GM23338 (cell line): ENCODE data around the gene CHGA. TPM values are rescaled to one million over a fixed set of nuclear protein-coding genes. Genes with fewer than 3 reads are reported as not detected.

ENCODE experiments used
- ATAC-seq: fragments of 200-7000 bp; cut with Tn5 transposase; 3 replicates; pipeline ENCODE4 v1.9.1; 2020
- DNase-seq: peaks from one replicate; pipeline ENCODE4 v3.0.0-alpha.2; 2015; ENCODE audit warnings: low spot score
- H2AFZ ChIP-seq: fragments of 200-600 bp; sonication (generic); 2 replicates; pipeline ENCODE4 v1.8.0; 2016; ENCODE audit warnings: antibody characterized with exemption, mild to moderate bottlenecking, moderate library complexity
- H3F3A ChIP-seq: fragments of 200-600 bp; sonication (generic); replicated peaks from 2 replicates; pipeline ENCODE4 v1.8.0; 2017; ENCODE audit warnings: antibody characterized with exemption, mixed run types, low read depth
- H3K27ac ChIP-seq: fragments of 200-600 bp; sonication (generic); 2 replicates; pipeline ENCODE4 v1.6.1; 2016; ENCODE audit warnings: low read depth
- H3K27me3 ChIP-seq: fragments of 200-600 bp; sonication (generic); 2 replicates; pipeline ENCODE4 v1.8.0; 2016; ENCODE audit warnings: mild to moderate bottlenecking, mixed run types, moderate library complexity; ENCODE audit not compliant: insufficient read depth
- H3K36me3 ChIP-seq: fragments of 200-600 bp; sonication (generic); 2 replicates; pipeline ENCODE4 v1.8.0; 2016; ENCODE audit warnings: mild to moderate bottlenecking; ENCODE audit not compliant: insufficient read depth
- H3K4me1 ChIP-seq: fragments of 200-600 bp; sonication (generic); 2 replicates; pipeline ENCODE4 v1.8.0; 2016; ENCODE audit warnings: mild to moderate bottlenecking, moderate library complexity; ENCODE audit not compliant: insufficient read depth
- H3K4me2 ChIP-seq: fragments of 200-600 bp; sonication (generic); 2 replicates; pipeline ENCODE4 v1.7.1; 2017; ENCODE audit warnings: mixed run types
- H3K4me3 ChIP-seq: fragments of 200-600 bp; sonication (generic); 2 replicates; pipeline ENCODE4 v1.6.1; 2016; ENCODE audit warnings: mixed run types
- H3K79me2 ChIP-seq: fragments of 200-600 bp; sonication (generic); replicated peaks from 2 replicates; pipeline ENCODE4 v1.8.0; 2017; ENCODE audit warnings: mild to moderate bottlenecking; ENCODE audit not compliant: insufficient read depth
- H3K9me2 ChIP-seq: fragments of 200-600 bp; sonication (generic); 2 replicates; pipeline ENCODE4 v1.8.0; 2017; ENCODE audit not compliant: insufficient read depth
- H4K20me1 ChIP-seq: fragments of 200-600 bp; sonication (generic); replicated peaks from 2 replicates; pipeline ENCODE4 v1.8.0; 2017; ENCODE audit warnings: mild to moderate bottlenecking; ENCODE audit not compliant: insufficient read depth
- H3K27ac Mint-ChIP-seq: 2 replicates; pipeline ENCODE4 v1.8.0; 2020; ENCODE audit warnings: inconsistent platforms, mild to moderate bottlenecking, moderate library complexity, mixed read lengths
- H3K27me3 Mint-ChIP-seq: 3 replicates; pipeline ENCODE4 v1.8.0; 2022; ENCODE audit warnings: low read depth, mild to moderate bottlenecking, moderate library complexity, mixed read lengths, inconsistent platforms; ENCODE audit not compliant: insufficient read depth, poor library complexity
- H3K36me3 Mint-ChIP-seq: 3 replicates; pipeline ENCODE4 v1.8.0; 2021; ENCODE audit warnings: low read depth, mild to moderate bottlenecking, inconsistent platforms, moderate library complexity, mixed read lengths
- H3K4me1 Mint-ChIP-seq: 3 replicates; pipeline ENCODE4 v1.8.0; 2020; ENCODE audit warnings: mild to moderate bottlenecking, inconsistent platforms, mixed read lengths
- H3K4me3 Mint-ChIP-seq: 3 replicates; pipeline ENCODE4 v1.8.0; 2021; ENCODE audit warnings: moderate library complexity, mild to moderate bottlenecking, inconsistent platforms, mixed read lengths
- H3K9me3 Mint-ChIP-seq: 3 replicates; pipeline ENCODE4 v1.8.0; 2020; ENCODE audit warnings: moderate library complexity, mild to moderate bottlenecking, inconsistent platforms, mixed read lengths
- CREB1 ChIP-seq: fragments of 250-450 bp; sonication (Bioruptor Pico); IDR thresholded peaks from 2 replicates; pipeline ENCODE4 v1.5.0; 2020; ENCODE audit warnings: low read depth, mild to moderate bottlenecking, moderate library complexity
- ETS1 ChIP-seq: IDR thresholded peaks from 2 replicates; pipeline ENCODE4 v1.6.1; 2016; ENCODE audit warnings: antibody characterized with exemption
- EZH2 ChIP-seq: fragments of 200-600 bp; sonication (generic); IDR thresholded peaks from one replicate; pipeline ENCODE4 v1.8.0; 2017; ENCODE audit warnings: antibody characterized with exemption, mild to moderate bottlenecking, low read depth; ENCODE audit not compliant: unreplicated experiment
- EZH2phosphoT487 ChIP-seq: fragments of 200-600 bp; sonication (generic); IDR thresholded peaks from one replicate; pipeline ENCODE4 v1.8.1; 2018; ENCODE audit warnings: antibody characterized with exemption; ENCODE audit not compliant: unreplicated experiment
- NANOG ChIP-seq: IDR thresholded peaks from 2 replicates; pipeline ENCODE4 v1.6.1; 2016; ENCODE audit warnings: antibody characterized with exemption, borderline replicate concordance
- POLR2AphosphoS5 ChIP-seq: IDR thresholded peaks from 2 replicates; pipeline ENCODE4 v1.6.1; 2016; ENCODE audit warnings: antibody characterized with exemption, low read depth
- REST ChIP-seq: IDR thresholded peaks from one replicate; pipeline ENCODE4 v1.6.1; 2018; ENCODE audit warnings: antibody characterized with exemption; ENCODE audit not compliant: unreplicated experiment
- STAT1 ChIP-seq: IDR thresholded peaks from one replicate; pipeline ENCODE4 v1.6.1; 2016; ENCODE audit warnings: antibody characterized with exemption; ENCODE audit not compliant: unreplicated experiment
- ZNF331 ChIP-seq: fragments of 250-450 bp; sonication (Bioruptor Pico); IDR thresholded peaks from 2 replicates; pipeline ENCODE4 v1.5.0; 2020; ENCODE audit warnings: low read depth, mild to moderate bottlenecking, moderate library complexity
- ZNF462 ChIP-seq: fragments of 250-450 bp; sonication (Bioruptor Pico); IDR thresholded peaks from 2 replicates; pipeline ENCODE4 v1.5.0; 2020; ENCODE audit warnings: mild to moderate bottlenecking, moderate library complexity
- polyA plus RNA-seq: library from polyadenylated mRNA; unstranded; fragments of >200 nt; fragmentation: Nextera tagmentation; extraction: Ambion mirVana; gene quantifications from 2 replicates; pipeline ENCODE4 v1.2.1, GENCODE V29; 2016
- total RNA-seq: library from RNA; depleted of rRNA; stranded (reverse); fragments of >200 nt; shearing (Covaris generic); gene quantifications from 2 replicates; pipeline ENCODE4 v1.2.3, GENCODE V29; 2014

Gene CHGA
- total and polyA plus RNA-seq, 2 experiments from 2014 or later, result 13.9 to 19.6 TPM

- TF ChIP-seq ETS1, result no peak
- TF ChIP-seq ZNF331 (CRISPR knock-in tag), result no peak
- TF ChIP-seq EZH2phosphoT487, result no peak
- TF ChIP-seq STAT1, result no peak
- no peak for TF ChIP-seq EZH2
- no peak for TF ChIP-seq POLR2AphosphoS5
- TF ChIP-seq NANOG, result no peak
- no peak for TF ChIP-seq ZNF462 (CRISPR knock-in tag)
- TF ChIP-seq REST, result no peak
- no peak for TF ChIP-seq CREB1 (CRISPR knock-in tag)
- Mint-ChIP-seq H3K27me3 (peaks cover 12% of the 10 kb centered on the region), H3K36me3 (peaks cover 55% of the 10 kb centered on the region), H3K27ac (no peak overlapping the region), H3K4me1 (peaks cover 3% of the 10 kb centered on the region; the same call in 2 of the 3 replicates), H3K4me3 (no peak overlapping the region), H3K9me3 (peaks cover 31% of the 10 kb centered on the region)
- Histone ChIP-seq H3K27me3 (no peaks in the 10 kb centered on the region), H3K27ac (no peak overlapping the region), H3K4me1 (no peaks in the 10 kb centered on the region), H3K4me2 (no peak overlapping the region), H3F3A (no peaks in the 10 kb centered on the region), H3K4me3 (no peak overlapping the region), H3K79me2 (peaks cover 32% of the 10 kb centered on the region), H3K36me3 (0 out of 2 replicates have a peak, but pooled peaks cover 3% of the 10 kb centered on the region), H2AFZ (no peak overlapping the region), H4K20me1 (peaks cover 6% of the 10 kb centered on the region), H3K9me2 (no peaks in the 10 kb centered on the region; the same call in 1 of the 2 replicates)
- DNase-seq (no peak), ATAC-seq (no peak)
Observed at GRCh38 chr14:92984082-92984788, 61.3 kb downstream of the CHGA start.
